Keratinocyte (primary cell): ENCODE results near the gene HOXA11. TPM values are rescaled to one million over a fixed set of nuclear protein-coding genes. Genes with fewer than 3 reads are reported as not detected.

Source experiments
- DNase-seq: peaks from one replicate; pipeline ENCODE4 v3.0.0-alpha.2; 2011; ENCODE audit warnings: low read depth, missing footprints, low spot score
- FAIRE-seq: peaks from 2 replicates; lab custom pipeline; 2011; peaks lifted over from hg19 to GRCh38; lab: Jason Lieb, UNC
- H2AFZ ChIP-seq: 2 replicates; pipeline ENCODE4 v1.6.0; 2012; ENCODE audit warnings: low read length, control low read depth, inconsistent platforms; ENCODE audit not compliant: control insufficient read depth
- H3K27ac ChIP-seq: 2 replicates; pipeline ENCODE4 v1.5.1; 2011; ENCODE audit warnings: low read length; ENCODE audit not compliant: control insufficient read depth, insufficient read depth
- H3K27me3 ChIP-seq: 3 replicates; pipeline ENCODE4 v1.6.0; 2011; ENCODE audit warnings: low read length; ENCODE audit not compliant: control insufficient read depth, insufficient read depth; ENCODE audit errors: extremely low read depth
- H3K36me3 ChIP-seq, 2 experiments: 2 replicates in 1 of 2; 3 replicates in 1 of 2; pipeline ENCODE4 v1.5.1; 2011; ENCODE audit warnings: low read length in 2 of 2, mild to moderate bottlenecking in 1 of 2; ENCODE audit not compliant: control insufficient read depth in 2 of 2, insufficient read depth in 2 of 2; ENCODE audit errors: extremely low read depth in 1 of 2
- H3K4me1 ChIP-seq: 3 replicates; pipeline ENCODE4 v1.5.1; 2011; ENCODE audit warnings: low read length; ENCODE audit not compliant: control insufficient read depth, insufficient read depth; ENCODE audit errors: extremely low read depth
- H3K4me2 ChIP-seq: 3 replicates; pipeline ENCODE4 v1.6.0; 2011; ENCODE audit warnings: low read depth, low read length; ENCODE audit not compliant: control insufficient read depth, insufficient read depth; ENCODE audit errors: extremely low read depth
- H3K4me3 ChIP-seq, 3 experiments: fragments of 200-600 bp in 1 of 3; sonication (generic) in 1 of 3; 2 replicates in 2 of 3; 3 replicates in 1 of 3; pipeline ENCODE4 v1.5.1; 2011 to 2016; ENCODE audit warnings: low read length in 3 of 3, mild to moderate bottlenecking in 3 of 3, control low read depth in 2 of 3, inconsistent platforms in 1 of 3, low read depth in 1 of 3, mixed read lengths in 1 of 3, mixed run types in 1 of 3, moderate library complexity in 1 of 3; ENCODE audit not compliant: control insufficient read depth in 2 of 3, insufficient read depth in 2 of 3; ENCODE audit errors: extremely low read depth in 1 of 3
- H3K79me2 ChIP-seq: 2 replicates; pipeline ENCODE4 v1.6.0; 2012; ENCODE audit warnings: low read length; ENCODE audit not compliant: control insufficient read depth, insufficient read depth
- H3K9ac ChIP-seq: 3 replicates; pipeline ENCODE4 v1.6.0; 2011; ENCODE audit warnings: low read length; ENCODE audit not compliant: control insufficient read depth, insufficient read depth; ENCODE audit errors: extremely low read depth
- H3K9me1 ChIP-seq: 3 replicates; pipeline ENCODE4 v1.6.0; 2011; ENCODE audit warnings: low read length; ENCODE audit not compliant: control insufficient read depth, insufficient read depth; ENCODE audit errors: extremely low read depth
- H3K9me3 ChIP-seq: 2 replicates; pipeline ENCODE4 v1.5.1; 2012; ENCODE audit warnings: low read depth, low read length; ENCODE audit not compliant: control insufficient read depth
- H4K20me1 ChIP-seq: 3 replicates; pipeline ENCODE4 v1.6.0; 2011; ENCODE audit warnings: low read length; ENCODE audit not compliant: control insufficient read depth, insufficient read depth; ENCODE audit errors: extremely low read depth
- EZH2 ChIP-seq: IDR thresholded peaks from one replicate; pipeline ENCODE4 v1.6.1; 2012; ENCODE audit warnings: inconsistent platforms, mild to moderate bottlenecking, low read length, moderate library complexity
- dilution Hi-C: fragments of 300-500 bp; cut with MboI; formaldehyde crosslinking; loops from one replicate; pipeline ENCODE4 v1.7.0; 2020; ENCODE audit warnings: low sequenced_read_pairs; ENCODE audit not compliant: extremely low pct_ligation_motif_present
- polyA plus RNA-seq, 5 experiments: library from polyadenylated mRNA; depleted of rRNA in 3 of 5; stranded (reverse) in 3 of 5; stranded (forward) in 1 of 5; unstranded in 1 of 5; fragments of >200 nt; gene quantifications; 1 replicate in 1 of 5; 2 replicates in 3 of 5; 3 replicates in 1 of 5; pipeline versions ENCODE4 v1.2.1 to v1.2.3, GENCODE V29; 2011 to 2012; ENCODE audit warnings: missing spikeins in 2 of 5, low read depth in 1 of 5, low replicate concordance in 1 of 5
- TF ChIP-seq, protein P1 (sequence below), 3 experiments: IDR thresholded peaks in 1 of 3; conservative IDR thresholded peaks in 1 of 3; optimal IDR thresholded peaks in 1 of 3; 2 replicates in 2 of 3; 3 replicates in 1 of 3; pipeline versions ENCODE3 to v1.5.1; 2011; ENCODE audit warnings: low read length in 3 of 3, mild to moderate bottlenecking in 3 of 3, moderate library complexity in 2 of 3, control low read depth in 1 of 3, inconsistent platforms in 1 of 3; ENCODE audit not compliant: insufficient read depth in 2 of 3; ENCODE audit errors: extremely low read depth in 1 of 3

Gene HOXA11
- polyA plus RNA-seq, 1 donor (not counting 4 experiments of a cell fraction or from before 2014, with no cell fraction given) = 0.07 TPM

DNA sequence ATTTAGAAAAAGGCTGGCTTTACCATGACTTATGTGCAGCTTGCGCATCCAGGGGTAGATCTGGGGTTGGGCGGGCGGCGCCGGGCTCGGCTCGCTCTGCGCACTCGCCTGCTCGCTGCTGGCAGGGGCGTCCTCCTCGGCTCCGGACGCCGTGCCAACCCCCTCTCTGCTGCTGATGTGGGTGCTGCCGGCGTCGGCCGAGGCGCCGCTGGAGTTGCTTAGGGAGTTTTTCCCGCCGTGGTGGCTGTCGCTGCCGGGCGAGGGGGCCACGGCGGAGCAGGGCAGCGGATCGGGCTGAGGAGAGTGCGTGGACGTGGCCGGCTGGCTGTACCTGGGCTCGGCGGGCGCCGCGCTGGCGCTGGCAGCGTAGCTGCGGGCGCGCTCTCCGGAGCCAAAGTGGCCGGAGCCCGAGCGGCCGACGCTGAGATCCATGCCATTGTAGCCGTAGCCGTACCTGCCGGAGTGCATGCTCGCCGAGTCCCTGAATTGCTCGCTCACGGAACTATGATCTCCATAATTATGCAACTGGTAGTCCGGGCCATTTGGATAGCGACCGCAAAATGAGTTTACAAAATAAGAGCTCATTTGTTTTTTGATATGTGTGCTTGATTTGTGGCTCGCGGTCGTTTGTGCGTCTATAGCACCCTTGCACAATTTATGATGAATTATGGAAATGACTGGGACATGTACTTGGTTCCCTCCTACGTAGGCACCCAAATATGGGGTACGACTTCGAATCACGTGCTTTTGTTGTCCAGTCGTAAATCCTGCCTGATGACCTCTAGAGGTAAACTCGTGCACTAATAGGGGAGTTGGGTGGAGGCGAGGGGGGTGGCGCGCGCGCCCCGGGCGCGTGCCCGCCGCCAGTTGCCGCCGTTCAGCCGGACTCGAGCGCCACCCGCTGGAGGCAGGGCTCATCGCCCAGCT, 41.7 kb downstream of the HOXA11 start, which contains the start of gene HOXA5:
HOXA5 (minus strand) TSS at position 659 of the 927 bp plus-strand sequence; CDS start at position 585, 74 bp downstream.
- H3K27me3 ChIP-seq = no peaks in the 10 kb centered on the region
- peak; percentile 92 for FAIRE-seq
- H2AFZ ChIP-seq = peak within 1 kb of the TSS; percentile 16

DNA sequence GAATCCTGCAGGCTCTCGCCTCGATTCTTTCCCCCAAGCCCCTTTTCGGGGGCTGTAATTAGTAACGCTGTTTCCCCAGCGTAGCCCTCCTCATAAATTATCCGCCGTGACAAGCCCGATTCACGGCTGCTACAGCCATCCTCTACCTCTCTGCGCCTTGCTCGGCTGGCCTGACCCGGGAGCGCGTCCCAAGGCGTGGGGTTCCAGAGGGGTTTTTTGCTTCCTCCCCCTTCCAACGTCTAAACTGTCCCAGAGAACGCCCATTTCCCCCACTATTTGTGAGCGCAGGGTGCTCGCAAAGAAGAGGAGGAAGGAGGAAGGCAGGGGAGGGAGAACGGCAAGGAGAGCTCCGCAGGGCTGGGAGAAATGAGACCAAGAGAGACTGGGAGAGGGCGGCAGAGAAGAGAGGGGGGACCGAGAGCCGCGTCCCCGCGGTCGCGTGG, 42.4 kb downstream of the HOXA11 start:
- Histone ChIP-seq H3K4me1 (peaks cover 41% of the 10 kb centered on the region), H3K79me2 (peaks cover 72% of the 10 kb centered on the region)
- no peak for FAIRE-seq

More for the DNA sequence above, 41.7 kb downstream of the HOXA11 start, which contains the start of gene HOXA5:
- Histone ChIP-seq H3K4me3 (peak within 1 kb of the TSS; percentile 58 to 93 (median 91)), H3K9me1 (no peaks in the 10 kb centered on the region), H3K9me3 (no peaks in the 10 kb centered on the region), H3K4me1 (peaks cover 44% of the 10 kb centered on the region), H4K20me1 (no peaks in the 10 kb centered on the region), H3K36me3 (peaks cover 4 to 7% of the 10 kb centered on the region in 2 experiments), H3K9ac (peak within 1 kb of the TSS; percentile 93), H3K4me2 (peak within 1 kb of the TSS; percentile 94), H3K27ac (peak within 1 kb of the TSS; percentile 92), H3K79me2 (peaks cover 77% of the 10 kb centered on the region)
- DNase-seq = peak; percentile 89
- TF ChIP-seq, protein P1, sequence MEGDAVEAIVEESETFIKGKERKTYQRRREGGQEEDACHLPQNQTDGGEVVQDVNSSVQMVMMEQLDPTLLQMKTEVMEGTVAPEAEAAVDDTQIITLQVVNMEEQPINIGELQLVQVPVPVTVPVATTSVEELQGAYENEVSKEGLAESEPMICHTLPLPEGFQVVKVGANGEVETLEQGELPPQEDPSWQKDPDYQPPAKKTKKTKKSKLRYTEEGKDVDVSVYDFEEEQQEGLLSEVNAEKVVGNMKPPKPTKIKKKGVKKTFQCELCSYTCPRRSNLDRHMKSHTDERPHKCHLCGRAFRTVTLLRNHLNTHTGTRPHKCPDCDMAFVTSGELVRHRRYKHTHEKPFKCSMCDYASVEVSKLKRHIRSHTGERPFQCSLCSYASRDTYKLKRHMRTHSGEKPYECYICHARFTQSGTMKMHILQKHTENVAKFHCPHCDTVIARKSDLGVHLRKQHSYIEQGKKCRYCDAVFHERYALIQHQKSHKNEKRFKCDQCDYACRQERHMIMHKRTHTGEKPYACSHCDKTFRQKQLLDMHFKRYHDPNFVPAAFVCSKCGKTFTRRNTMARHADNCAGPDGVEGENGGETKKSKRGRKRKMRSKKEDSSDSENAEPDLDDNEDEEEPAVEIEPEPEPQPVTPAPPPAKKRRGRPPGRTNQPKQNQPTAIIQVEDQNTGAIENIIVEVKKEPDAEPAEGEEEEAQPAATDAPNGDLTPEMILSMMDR (optimal IDR thresholded peaks at IDR 0.05 in 1 of 3, IDR thresholded peaks at IDR 0.05 in 1 of 3, conservative IDR thresholded peaks at IDR 0.05 in 1 of 3; ENCODE audit: extremely low read depth in 1 of 3, insufficient read depth in 2 of 3, low read length in 3 of 3) = peak in 2 of 3 experiments; percentile 73 to 78
- TF ChIP-seq EZH2 = no peak
- dilution Hi-C loops = no loop called here

More for the DNA sequence above, 42.4 kb downstream of the HOXA11 start:
- no peaks in the 10 kb centered on the region for H3K9me3 ChIP-seq
- dilution Hi-C loops = no loop called here
- H4K20me1 ChIP-seq = no peaks in the 10 kb centered on the region
- no peaks in the 10 kb centered on the region for H3K27me3 ChIP-seq
- peak overlapping the region; percentile 92 for H3K27ac ChIP-seq
- no peak overlapping the region for H2AFZ ChIP-seq
- H3K9ac ChIP-seq = peak overlapping the region; percentile 93
- peak overlapping the region; percentile 92 for H3K4me2 ChIP-seq
- TF ChIP-seq EZH2 = no peak
- TF ChIP-seq, protein P1 (optimal IDR thresholded peaks at IDR 0.05 in 1 of 3, IDR thresholded peaks at IDR 0.05 in 1 of 3, conservative IDR thresholded peaks at IDR 0.05 in 1 of 3; ENCODE audit: extremely low read depth in 1 of 3, insufficient read depth in 2 of 3, low read length in 3 of 3) = no peak
- H3K4me3 ChIP-seq = peak overlapping the region; percentile 58 to 93 (median 91)
- peaks cover 4 to 7% of the 10 kb centered on the region in 2 experiments for H3K36me3 ChIP-seq
- DNase-seq = no peak
- no peaks in the 10 kb centered on the region for H3K9me1 ChIP-seq
